Neuron (in vitro differentiated cells): ENCODE results near the gene HOXD13.
A peak's percentile ranks its signal among the peaks of the same experiment; 100 is the strongest.

Source experiments
- H2AFZ ChIP-seq: one replicate; pipeline ENCODE4 v1.6.1; 2013; ENCODE audit warnings: low read depth, mild to moderate bottlenecking, inconsistent platforms, low read length, moderate library complexity
- H3K27me3 ChIP-seq: one replicate; pipeline ENCODE4 v1.6.1; 2013; ENCODE audit warnings: low read length; ENCODE audit not compliant: insufficient read depth
- H3K36me3 ChIP-seq: one replicate; pipeline ENCODE4 v1.6.1; 2013; ENCODE audit warnings: low read length; ENCODE audit not compliant: insufficient read depth
- H3K4me1 ChIP-seq: one replicate; pipeline ENCODE4 v1.6.1; 2013; ENCODE audit warnings: low read length; ENCODE audit not compliant: insufficient read depth
- H3K4me3 ChIP-seq: 2 replicates; pipeline ENCODE4 v1.5.1; 2013; ENCODE audit warnings: mild to moderate bottlenecking, low read length, moderate library complexity
- H3K9me3 ChIP-seq: one replicate; pipeline ENCODE4 v1.6.1; 2013; ENCODE audit warnings: low read length

The HOXD13 gene

GRCh38 chr2:176076063-176076462 is 16.5 kb upstream of the HOXD13 start:
- Histone ChIP-seq H3K4me3 (no peak overlapping the region), H3K27me3 (peaks cover 80% of the 10 kb centered on the region)

GRCh38 chr2:176076796-176077195 is 15.7 kb upstream of the HOXD13 start:
- no peaks in the 10 kb centered on the region for H3K4me1 ChIP-seq
- peaks cover 83% of the 10 kb centered on the region for H3K27me3 ChIP-seq
- H3K9me3 ChIP-seq, result no peaks in the 10 kb centered on the region
- no peak overlapping the region for H3K4me3 ChIP-seq
- H2AFZ ChIP-seq, result no peak overlapping the region
- H3K36me3 ChIP-seq, result no peaks in the 10 kb centered on the region

More at GRCh38 chr2:176076063-176076462, 16.5 kb upstream of the HOXD13 start:
- Histone ChIP-seq H3K36me3 (no peaks in the 10 kb centered on the region), H3K9me3 (no peaks in the 10 kb centered on the region), H3K4me1 (no peaks in the 10 kb centered on the region), H2AFZ (no peak overlapping the region)

GRCh38 chr2:176078541-176079284 is 13.8 kb upstream of the HOXD13 start:
- Histone ChIP-seq H3K4me3 (no peak overlapping the region), H3K9me3 (no peaks in the 10 kb centered on the region), H2AFZ (no peak overlapping the region), H3K36me3 (no peaks in the 10 kb centered on the region), H3K27me3 (peaks cover 90% of the 10 kb centered on the region), H3K4me1 (no peaks in the 10 kb centered on the region)

- Histone ChIP-seq H3K9me3 (no peaks in the 10 kb centered on the region), H3K4me3 (no peak overlapping the region), H2AFZ (no peak overlapping the region), H3K36me3 (no peaks in the 10 kb centered on the region), H3K27me3 (peaks cover 91% of the 10 kb centered on the region), H3K4me1 (no peaks in the 10 kb centered on the region)
These were observed 13.2 kb upstream of the HOXD13 start for GRCh38 chr2:176079285-176079830.

GRCh38 chr2:176079831-176080539 is 12.5 kb upstream of the HOXD13 start:
- H3K9me3 ChIP-seq, result no peaks in the 10 kb centered on the region
- H3K36me3 ChIP-seq, result no peaks in the 10 kb centered on the region
- no peaks in the 10 kb centered on the region for H3K4me1 ChIP-seq
- peaks cover 91% of the 10 kb centered on the region for H3K27me3 ChIP-seq
- no peak overlapping the region for H2AFZ ChIP-seq
- peak overlapping the region; percentile 21 for H3K4me3 ChIP-seq

- Histone ChIP-seq H3K4me1 (no peaks in the 10 kb centered on the region), H3K9me3 (no peaks in the 10 kb centered on the region), H3K27me3 (peaks cover 91% of the 10 kb centered on the region), H2AFZ (no peak overlapping the region), H3K4me3 (peak overlapping the region; percentile 21), H3K36me3 (no peaks in the 10 kb centered on the region)
These were observed 11.8 kb upstream of the HOXD13 start for GRCh38 chr2:176080540-176081375.

- peaks cover 92% of the 10 kb centered on the region for H3K27me3 ChIP-seq
- no peaks in the 10 kb centered on the region for H3K9me3 ChIP-seq
- H3K36me3 ChIP-seq, result no peaks in the 10 kb centered on the region
- no peaks in the 10 kb centered on the region for H3K4me1 ChIP-seq
- H2AFZ ChIP-seq, result no peak overlapping the region
- no peak overlapping the region for H3K4me3 ChIP-seq
These were observed 11.1 kb upstream of the HOXD13 start for GRCh38 chr2:176081376-176081836.

GRCh38 chr2:176081837-176082524 is 10.5 kb upstream of the HOXD13 start:
- no peaks in the 10 kb centered on the region for H3K9me3 ChIP-seq
- no peaks in the 10 kb centered on the region for H3K4me1 ChIP-seq
- no peak overlapping the region for H3K4me3 ChIP-seq
- H3K36me3 ChIP-seq, result no peaks in the 10 kb centered on the region
- no peak overlapping the region for H2AFZ ChIP-seq
- H3K27me3 ChIP-seq, result peaks cover 92% of the 10 kb centered on the region

GRCh38 chr2:176082525-176082823 is 10.0 kb upstream of the HOXD13 start:
- H3K27me3 ChIP-seq, result peaks cover 94% of the 10 kb centered on the region
- H3K9me3 ChIP-seq, result no peaks in the 10 kb centered on the region
- H2AFZ ChIP-seq, result no peak overlapping the region
- H3K4me3 ChIP-seq, result no peak overlapping the region
- no peaks in the 10 kb centered on the region for H3K4me1 ChIP-seq
- H3K36me3 ChIP-seq, result no peaks in the 10 kb centered on the region

GRCh38 chr2:176082824-176083751 is 9.4 kb upstream of the HOXD13 start:
- H3K4me3 ChIP-seq, result no peak overlapping the region
- H2AFZ ChIP-seq, result peak overlapping the region; percentile 23
- H3K27me3 ChIP-seq, result peaks cover 96% of the 10 kb centered on the region
- no peaks in the 10 kb centered on the region for H3K9me3 ChIP-seq
- H3K36me3 ChIP-seq, result no peaks in the 10 kb centered on the region
- peaks cover 2% of the 10 kb centered on the region for H3K4me1 ChIP-seq

GRCh38 chr2:176083796-176084261 is 8.7 kb upstream of the HOXD13 start, which contains the start of gene EVX2:
Gene EVX2, minus strand, starts transcription at chr2:176083962. Its CDS starts 186 bp downstream, at chr2:176083776.
- Histone ChIP-seq H3K4me1 (peaks cover 3% of the 10 kb centered on the region), H3K36me3 (no peaks in the 10 kb centered on the region), H2AFZ (peak within 1 kb of the TSS; percentile 23), H3K9me3 (no peaks in the 10 kb centered on the region), H3K4me3 (no peak within 1 kb of the TSS), H3K27me3 (peaks cover 96% of the 10 kb centered on the region)
